Activated CD4-positive, alpha-beta memory T cell treated with anti-CD3 and anti-CD28 coated beads, Interleukin-2, amount 10 ng/mL, durations not matched to agents 7 days and 5 days (primary cell): Measurements from ENCODE around the gene MCF2L2. TPM values are rescaled to one million over a fixed set of nuclear protein-coding genes. Genes with fewer than 3 reads are reported as not detected.
"Not testable (repeated sequence)": the region's sequence is repeated elsewhere in the genome, so short reads cannot be mapped to it uniquely, and the experiment has no call there.

Source experiments
- CTCF ChIA-PET: fragments of 350-600 bp; sonication (Branson Sonifier 250); formaldehyde crosslinking; loops from one replicate; lab custom pipeline; 2021; ENCODE audit warnings: antibody characterized with exemption, inconsistent platforms; lab: Charles Lee
- POLR2A ChIA-PET: fragments of 350-600 bp; sonication (Branson Sonifier 250); formaldehyde crosslinking; loops from one replicate; lab custom pipeline; 2021; ENCODE audit warnings: antibody characterized with exemption; lab: Charles Lee
- DNase-seq: peaks from one replicate; pipeline ENCODE4 v3.0.0-alpha.2; 2020
- H3K27ac Mint-ChIP-seq: one replicate; pipeline ENCODE4 v1.8.0; 2021; ENCODE audit warnings: mild to moderate bottlenecking, mixed read lengths
- H3K27me3 Mint-ChIP-seq: one replicate; pipeline ENCODE4 v1.8.0; 2021; ENCODE audit warnings: mixed read lengths
- H3K36me3 Mint-ChIP-seq: one replicate; pipeline ENCODE4 v1.8.0; 2021; ENCODE audit warnings: low read depth, mixed read lengths
- H3K4me1 Mint-ChIP-seq: one replicate; pipeline ENCODE4 v1.8.0; 2021; ENCODE audit warnings: mixed read lengths
- H3K4me3 Mint-ChIP-seq: one replicate; pipeline ENCODE4 v1.8.0; 2021; ENCODE audit warnings: mild to moderate bottlenecking, mixed read lengths
- H3K9me3 Mint-ChIP-seq: one replicate; pipeline ENCODE4 v1.8.0; 2021; ENCODE audit warnings: mixed read lengths
- total RNA-seq, 2 experiments: library from RNA; stranded (reverse); gene quantifications; one replicate each; pipeline ENCODE4 v1.2.3, GENCODE V29; 2021

MCF2L2 gene
- total RNA-seq, 2 experiments from 2014 or later, result 6.6 to 7.0 TPM

DNA sequence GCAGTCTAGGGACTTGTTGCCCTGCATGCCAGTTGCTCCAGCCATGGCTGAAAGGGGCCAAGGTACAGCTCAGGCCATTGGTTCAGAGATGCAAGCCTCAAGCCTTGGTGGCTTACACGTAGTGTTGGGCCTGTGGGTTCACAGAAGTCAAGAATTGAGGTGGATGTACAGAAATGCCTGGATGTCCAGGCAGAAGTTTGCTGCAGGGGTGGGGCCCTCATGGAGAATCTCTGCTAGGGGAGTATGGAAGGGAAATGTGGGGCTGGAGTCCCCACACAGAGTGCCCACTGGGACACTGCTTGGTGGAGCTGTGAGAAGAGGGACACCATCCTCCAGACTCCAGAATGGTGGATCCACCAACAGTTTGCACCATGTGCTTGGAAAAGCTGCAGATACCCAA, 186.0 kb downstream of the MCF2L2 start:
- no peaks in the 10 kb centered on the region for H3K27me3 Mint-ChIP-seq
- peaks cover 24% of the 10 kb centered on the region for H3K36me3 Mint-ChIP-seq
- no peaks in the 10 kb centered on the region for H3K4me1 Mint-ChIP-seq
- POLR2A ChIA-PET, result no interaction called here
- no peak for DNase-seq
- peaks cover 27% of the 10 kb centered on the region for H3K9me3 Mint-ChIP-seq
- CTCF ChIA-PET, result no interaction called here
- H3K27ac Mint-ChIP-seq, result no peak overlapping the region
- no peak overlapping the region for H3K4me3 Mint-ChIP-seq

DNA sequence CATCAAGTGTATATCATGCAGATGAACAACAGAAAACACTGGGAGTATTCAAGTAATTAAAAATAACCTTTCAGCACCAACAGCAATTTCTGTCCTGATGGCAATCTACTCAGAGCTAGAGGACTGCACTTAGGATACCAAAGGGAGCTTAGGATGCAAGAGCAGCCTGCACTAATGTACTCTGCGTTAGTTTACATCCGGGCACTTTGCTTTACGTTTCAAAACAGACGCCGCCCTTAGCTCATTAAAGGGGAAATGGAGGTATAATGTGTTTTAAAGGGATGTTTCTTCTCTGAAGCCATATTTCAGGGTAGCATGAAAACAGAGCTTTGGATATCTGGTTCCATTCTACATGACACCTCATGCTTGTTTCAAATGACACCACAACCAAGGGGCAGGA, 189.4 kb downstream of the MCF2L2 start:
- H3K27me3 Mint-ChIP-seq, result no peaks in the 10 kb centered on the region
- peaks cover 24% of the 10 kb centered on the region for H3K36me3 Mint-ChIP-seq
- peaks cover 27% of the 10 kb centered on the region for H3K9me3 Mint-ChIP-seq
- CTCF ChIA-PET, result interaction anchor here (0.7 to 1.2 kb wide), 3 partner anchors 18 to 544 kb away, joined by 3 read pairs; no protein-coding TSS in a partner anchor
- H3K4me1 Mint-ChIP-seq, result no peaks in the 10 kb centered on the region
- POLR2A ChIA-PET, result no interaction called here
- no peak for DNase-seq
- no peak overlapping the region for H3K4me3 Mint-ChIP-seq
- no peak overlapping the region for H3K27ac Mint-ChIP-seq

DNA sequence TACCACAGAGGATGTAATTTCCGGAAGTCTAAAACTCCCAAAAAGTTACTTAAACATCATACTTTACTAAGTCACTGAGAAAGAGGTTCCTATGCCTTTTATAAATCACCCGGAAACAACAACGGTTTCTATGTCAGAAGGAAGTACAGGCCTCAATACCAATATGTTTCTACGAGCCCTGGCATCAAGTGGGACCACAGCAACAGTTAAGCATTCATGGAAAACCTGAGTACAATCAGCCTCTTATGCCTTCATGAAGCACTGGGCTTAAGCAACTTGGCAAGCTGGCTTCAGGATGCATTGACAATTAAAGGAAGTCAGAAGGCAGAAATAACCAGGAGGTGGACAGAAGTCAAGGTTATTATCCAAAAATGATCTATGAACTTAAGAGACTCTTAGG, 194.5 kb downstream of the MCF2L2 start:
- POLR2A ChIA-PET, result no interaction called here
- no peaks in the 10 kb centered on the region for H3K4me1 Mint-ChIP-seq
- no peaks in the 10 kb centered on the region for H3K9me3 Mint-ChIP-seq
- CTCF ChIA-PET, result no interaction called here
- H3K27me3 Mint-ChIP-seq, result no peaks in the 10 kb centered on the region
- DNase-seq, result no peak
- no peaks in the 10 kb centered on the region for H3K36me3 Mint-ChIP-seq
- H3K27ac Mint-ChIP-seq, result no peak overlapping the region
- H3K4me3 Mint-ChIP-seq, result no peak overlapping the region

DNA sequence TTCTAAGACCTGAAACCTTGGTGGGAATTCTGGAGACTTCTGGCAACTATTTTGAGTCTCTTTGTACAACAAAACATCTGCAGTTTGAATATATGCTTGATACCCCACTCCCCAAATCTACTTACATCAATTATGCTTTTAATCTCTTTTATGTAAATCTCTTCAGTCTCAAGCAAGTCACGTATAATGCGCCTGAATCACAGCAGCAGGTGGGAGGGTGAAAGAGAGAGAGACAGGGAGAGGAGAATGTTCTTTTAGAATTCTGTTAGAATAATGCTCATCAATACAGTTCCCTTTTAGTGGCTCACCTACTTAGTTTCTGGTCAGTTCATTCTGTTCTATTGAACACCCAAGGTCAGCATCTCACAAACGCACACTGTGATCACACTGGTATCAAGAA, 197.6 kb downstream of the MCF2L2 start:
- Mint-ChIP-seq H3K27ac (no peak overlapping the region), H3K4me3 (no peak overlapping the region), H3K27me3 (no peaks in the 10 kb centered on the region), H3K9me3 (no peaks in the 10 kb centered on the region), H3K36me3 (peaks cover 3% of the 10 kb centered on the region), H3K4me1 (no peaks in the 10 kb centered on the region)
- DNase-seq, result no peak
- ChIA-PET CTCF (no interaction called here), POLR2A (no interaction called here)

DNA sequence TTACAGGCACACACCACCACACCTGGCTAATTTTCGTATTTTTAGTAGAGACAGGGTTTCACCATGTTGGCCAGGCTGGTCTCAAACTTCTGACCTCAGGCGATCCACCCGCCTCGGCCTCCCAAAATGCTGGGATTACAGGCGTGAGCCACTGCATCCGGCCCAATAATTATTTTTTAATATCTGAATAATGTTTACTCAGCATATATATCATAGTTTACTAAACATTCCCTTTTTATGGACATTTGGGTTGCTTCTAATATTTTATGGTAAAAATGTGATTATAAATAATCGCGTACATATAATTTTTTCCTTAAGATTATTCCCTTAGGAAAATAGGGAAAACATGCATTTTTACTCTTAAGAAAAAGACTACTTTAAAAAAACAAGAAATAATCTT, 198.2 kb downstream of the MCF2L2 start:
- H3K4me1 Mint-ChIP-seq, CTCF ChIA-PET, H3K4me3 Mint-ChIP-seq, H3K27ac Mint-ChIP-seq, H3K9me3 Mint-ChIP-seq, POLR2A ChIA-PET, H3K27me3 Mint-ChIP-seq, H3K36me3 Mint-ChIP-seq, DNase-seq: not testable (repeated sequence)

DNA sequence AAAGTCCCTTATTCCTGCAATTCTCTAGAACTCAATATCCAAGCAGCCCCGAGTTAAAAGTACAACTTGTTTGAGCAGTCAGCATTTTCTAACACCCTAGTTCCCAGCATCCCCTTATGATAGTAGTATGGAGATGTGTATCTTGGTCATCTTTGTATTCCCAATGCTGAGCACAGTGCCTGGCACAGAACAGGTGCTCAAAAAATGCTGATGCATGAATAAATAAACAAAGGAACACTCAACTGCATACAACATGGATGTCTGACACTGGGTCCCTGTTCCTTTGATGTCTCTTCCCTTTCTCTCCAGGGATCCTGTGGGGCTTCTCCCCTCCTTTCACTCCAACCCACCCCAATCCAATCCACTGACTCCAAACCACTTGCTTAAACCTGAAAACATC, 199.2 kb downstream of the MCF2L2 start:
- peaks cover 3% of the 10 kb centered on the region for H3K36me3 Mint-ChIP-seq
- CTCF ChIA-PET, result no interaction called here

DNA sequence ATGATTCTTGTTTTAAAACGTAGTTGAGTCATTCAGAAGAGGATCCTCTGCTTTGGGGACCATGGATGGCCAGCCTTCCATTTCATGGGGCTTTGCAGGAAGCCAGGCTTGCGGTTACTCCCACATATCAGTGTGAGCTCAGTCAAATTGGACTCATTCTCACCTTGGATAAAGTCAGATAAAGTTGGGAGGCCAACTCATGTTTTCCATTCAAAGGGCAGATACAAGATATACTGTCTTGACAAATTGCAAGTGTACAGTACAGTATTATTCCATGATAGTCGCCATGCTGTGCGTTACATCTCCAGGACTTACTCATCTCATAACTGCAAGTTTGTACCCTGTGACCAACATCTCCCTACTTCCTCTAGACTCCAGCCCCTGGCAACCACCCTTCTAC, 200.8 kb downstream of the MCF2L2 start:
- H3K4me3 Mint-ChIP-seq, result no peak overlapping the region
- CTCF ChIA-PET, result no interaction called here

More for the DNA sequence above, 199.2 kb downstream of the MCF2L2 start:
- Mint-ChIP-seq H3K27ac (no peak overlapping the region), H3K4me3 (no peak overlapping the region), H3K27me3 (no peaks in the 10 kb centered on the region), H3K9me3 (no peaks in the 10 kb centered on the region), H3K4me1 (peaks cover 11% of the 10 kb centered on the region)
- DNase-seq, result no peak
- POLR2A ChIA-PET, result no interaction called here

DNA sequence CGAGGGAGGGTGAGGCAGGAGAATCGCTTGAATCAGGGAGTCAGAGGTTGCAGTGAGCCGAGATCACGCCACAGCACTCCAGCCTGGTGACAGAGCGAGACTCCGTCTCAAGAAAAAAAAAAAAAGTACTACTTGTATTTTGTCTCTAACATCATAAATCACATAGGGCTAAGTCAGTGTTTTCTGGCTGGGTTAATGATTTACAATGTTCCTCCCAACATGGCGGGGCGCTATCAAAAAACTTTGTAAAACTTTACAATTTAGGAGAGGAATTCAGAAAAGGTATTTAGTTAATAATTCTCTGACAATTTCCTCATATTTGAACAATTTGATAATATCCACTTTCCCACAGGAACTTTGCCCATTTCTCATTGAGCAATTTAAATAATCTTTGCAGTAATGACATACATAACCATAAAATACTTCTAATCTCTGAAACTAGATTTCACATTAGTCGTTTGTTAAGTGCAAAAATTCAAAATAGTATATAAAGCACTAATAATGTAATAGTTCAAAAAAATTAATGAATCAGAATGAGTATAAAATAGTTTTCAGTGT, 202.0 kb downstream of the MCF2L2 start:
- no peak for DNase-seq
- POLR2A ChIA-PET, result no interaction called here
- peaks cover 16% of the 10 kb centered on the region for H3K4me1 Mint-ChIP-seq
- no peak overlapping the region for H3K27ac Mint-ChIP-seq
- no peak overlapping the region for H3K4me3 Mint-ChIP-seq
- no peaks in the 10 kb centered on the region for H3K9me3 Mint-ChIP-seq
- CTCF ChIA-PET, result no interaction called here
- H3K27me3 Mint-ChIP-seq, result no peaks in the 10 kb centered on the region
- H3K36me3 Mint-ChIP-seq, result peaks cover 3% of the 10 kb centered on the region

More for the DNA sequence above, 200.8 kb downstream of the MCF2L2 start:
- POLR2A ChIA-PET, result no interaction called here
- Mint-ChIP-seq H3K4me1 (peaks cover 16% of the 10 kb centered on the region), H3K9me3 (no peaks in the 10 kb centered on the region), H3K27me3 (no peaks in the 10 kb centered on the region), H3K36me3 (peaks cover 3% of the 10 kb centered on the region), H3K27ac (no peak overlapping the region)
- DNase-seq, result no peak

DNA sequence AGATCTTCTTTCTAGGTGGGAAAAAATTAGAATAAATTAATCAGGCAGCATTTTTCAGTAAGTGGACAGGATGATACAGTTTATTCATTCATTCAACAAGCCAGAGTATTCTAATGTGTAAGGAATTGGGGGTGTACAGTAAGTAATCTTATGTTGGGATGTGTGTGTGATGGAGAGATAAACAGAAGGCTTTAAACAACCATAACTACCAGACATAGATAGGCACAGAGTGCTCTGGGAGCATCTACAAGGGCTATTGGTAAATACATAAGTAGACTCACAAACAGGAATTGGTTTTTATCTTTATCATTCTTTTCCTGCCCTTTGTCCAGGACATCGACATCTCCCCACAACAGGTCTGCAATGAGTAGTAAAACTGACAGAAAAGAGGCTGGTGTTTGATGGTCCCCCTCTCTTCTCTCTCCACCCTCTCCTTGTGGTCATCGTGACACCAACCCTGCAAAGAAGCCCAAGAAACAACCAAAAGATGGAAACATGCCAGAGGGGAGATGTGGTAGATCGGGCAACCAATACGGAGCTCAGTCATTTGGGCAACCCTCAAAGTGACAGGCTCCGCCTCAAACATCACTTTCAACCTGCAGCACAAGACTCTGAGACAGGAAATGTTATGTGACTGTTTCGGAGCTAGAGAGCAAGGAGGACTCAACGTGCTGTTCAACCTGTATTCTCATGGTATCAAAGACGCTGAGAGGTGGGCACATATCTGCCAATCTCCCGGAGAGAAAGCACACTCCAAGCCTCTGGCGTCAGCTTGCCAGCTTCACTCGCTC, 204.0 kb downstream of the MCF2L2 start:
- ChIA-PET POLR2A (interaction anchor here (0.9 kb wide), 1 partner anchor 29 kb away, joined by 3 read pairs; the partner anchor contains the start of gene B3GNT5), CTCF (no interaction called here)
- Mint-ChIP-seq H3K36me3 (peaks cover 3% of the 10 kb centered on the region), H3K4me3 (peak overlapping the region; percentile 5), H3K4me1 (peaks cover 16% of the 10 kb centered on the region), H3K27ac (no peak overlapping the region), H3K9me3 (no peaks in the 10 kb centered on the region), H3K27me3 (no peaks in the 10 kb centered on the region)
- DNase-seq, result peak; percentile 44

DNA sequence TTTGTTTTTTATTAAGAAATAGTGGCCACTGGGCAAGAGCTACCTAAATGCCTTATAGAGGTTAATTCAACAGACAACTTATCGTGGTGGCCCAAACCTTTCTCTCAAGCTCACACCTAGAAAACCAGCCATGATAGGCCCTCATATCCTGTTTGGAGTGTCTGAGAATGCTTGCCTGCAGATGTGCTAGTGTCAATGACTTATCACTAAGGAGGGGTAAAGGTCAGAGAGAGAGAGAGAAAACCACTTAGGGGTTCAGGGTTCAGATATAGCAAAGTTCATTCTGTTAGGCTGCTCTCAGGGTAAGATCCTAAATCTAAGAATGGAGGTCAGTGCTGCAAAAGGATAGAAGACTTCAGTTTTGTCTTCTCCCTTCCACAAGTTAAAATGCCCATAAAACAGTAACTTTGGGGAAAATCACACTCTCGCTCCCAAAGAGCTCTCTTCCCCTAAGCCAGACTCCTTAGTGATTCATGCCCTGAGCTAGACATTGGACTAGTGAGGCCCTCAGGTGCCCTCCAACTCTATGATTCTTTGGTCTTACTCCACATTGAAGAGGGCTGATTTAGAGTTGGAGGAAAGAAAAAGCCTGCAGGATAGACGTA, 205.7 kb downstream of the MCF2L2 start:
- Mint-ChIP-seq H3K4me1 (peaks cover 22% of the 10 kb centered on the region), H3K27me3 (no peaks in the 10 kb centered on the region), H3K4me3 (no peak overlapping the region), H3K36me3 (peaks cover 3% of the 10 kb centered on the region), H3K27ac (no peak overlapping the region), H3K9me3 (no peaks in the 10 kb centered on the region)
- ChIA-PET POLR2A (no interaction called here), CTCF (no interaction called here)
- DNase-seq, result no peak

DNA sequence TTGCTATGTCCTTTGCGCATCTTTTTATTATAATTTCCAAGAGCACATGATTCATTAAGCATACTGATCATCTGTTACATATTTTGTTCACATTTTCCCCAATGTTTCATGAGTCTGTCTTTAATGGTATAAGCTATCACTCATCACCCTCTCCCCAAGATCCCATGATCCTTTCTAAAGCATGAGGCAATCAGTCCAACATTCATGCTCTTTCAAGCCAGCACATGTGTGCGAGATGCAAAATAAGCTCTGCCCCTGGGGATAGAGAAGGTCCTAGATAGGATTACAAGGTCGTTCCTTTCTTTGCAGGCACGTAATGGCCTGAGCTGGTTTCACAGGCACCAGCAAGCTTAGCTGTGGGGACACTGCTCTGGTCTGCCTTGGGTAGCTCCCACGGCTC, 207.6 kb downstream of the MCF2L2 start:
- H3K4me3 Mint-ChIP-seq, result no peak overlapping the region
- no peaks in the 10 kb centered on the region for H3K27me3 Mint-ChIP-seq
- no peaks in the 10 kb centered on the region for H3K36me3 Mint-ChIP-seq
- CTCF ChIA-PET, result interaction anchor here (1.0 kb wide), 1 partner anchor 18 kb away, joined by 3 read pairs; no protein-coding TSS in a partner anchor
- POLR2A ChIA-PET, result no interaction called here
- no peak for DNase-seq
- peaks cover 24% of the 10 kb centered on the region for H3K4me1 Mint-ChIP-seq
- no peaks in the 10 kb centered on the region for H3K9me3 Mint-ChIP-seq
- no peak overlapping the region for H3K27ac Mint-ChIP-seq

DNA sequence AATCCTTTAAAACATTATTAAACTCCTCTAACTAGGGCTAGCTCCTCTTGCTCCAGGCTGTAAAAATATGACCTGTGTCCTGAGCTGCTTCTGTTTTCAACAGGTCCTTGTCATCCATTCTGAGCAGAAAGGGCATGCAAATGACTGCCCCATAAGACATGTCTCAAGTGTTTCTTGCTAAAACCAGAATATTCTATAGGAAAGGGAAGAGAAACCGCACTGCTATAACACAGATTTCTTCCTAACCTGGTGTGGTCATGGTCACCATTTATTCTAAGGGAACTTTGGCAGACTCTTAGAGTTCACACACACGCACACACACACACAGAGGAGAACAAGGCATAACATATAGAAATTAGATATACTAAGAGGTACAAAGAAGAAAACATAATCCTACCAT, 209.6 kb downstream of the MCF2L2 start:
- Mint-ChIP-seq H3K36me3 (no peaks in the 10 kb centered on the region), H3K27ac (no peak overlapping the region), H3K4me1 (peaks cover 9% of the 10 kb centered on the region), H3K9me3 (no peaks in the 10 kb centered on the region), H3K4me3 (no peak overlapping the region), H3K27me3 (no peaks in the 10 kb centered on the region)
- POLR2A ChIA-PET, result no interaction called here
- DNase-seq, result no peak
- CTCF ChIA-PET, result no interaction called here

DNA sequence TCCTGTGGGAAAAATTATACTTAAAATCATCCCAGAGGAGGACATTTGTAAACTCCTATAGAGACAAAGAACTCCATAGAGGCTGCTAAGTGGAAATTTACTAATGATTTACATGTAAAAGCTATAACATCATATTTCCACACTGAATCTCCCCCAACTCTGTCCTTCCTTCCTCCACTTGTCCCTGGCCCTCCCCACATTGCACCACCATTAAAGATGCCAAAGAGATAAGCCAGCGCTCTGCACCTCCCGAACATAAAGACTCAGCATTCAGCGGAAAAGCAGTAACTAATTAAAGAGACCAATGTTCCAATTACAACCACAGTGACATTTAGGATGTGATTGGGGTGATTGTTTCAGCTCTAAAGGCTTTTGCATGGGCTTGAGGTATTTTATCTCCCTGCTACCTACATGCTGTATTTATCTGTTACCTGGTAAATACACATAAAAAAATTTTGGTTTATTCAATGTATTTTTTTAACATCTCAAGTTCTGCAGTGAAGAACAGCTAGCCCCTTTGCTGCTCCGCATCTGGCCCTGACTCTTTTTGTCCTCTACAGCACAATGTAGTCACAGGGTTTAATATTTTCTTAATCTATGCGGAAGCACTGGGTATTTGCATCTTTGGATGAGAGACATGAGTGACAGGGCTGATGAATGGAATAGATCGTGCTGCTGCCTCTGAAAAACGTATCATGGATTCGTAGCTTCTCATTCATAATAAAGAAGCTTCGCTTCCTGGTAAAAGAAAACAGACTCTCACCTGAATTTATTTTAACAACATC, 210.7 kb downstream of the MCF2L2 start:
- H3K36me3 Mint-ChIP-seq, result no peaks in the 10 kb centered on the region
- ChIA-PET CTCF (no interaction called here), POLR2A (no interaction called here)
- no peak overlapping the region for H3K4me3 Mint-ChIP-seq
- DNase-seq, result no peak
- no peaks in the 10 kb centered on the region for H3K27me3 Mint-ChIP-seq
- peaks cover 7% of the 10 kb centered on the region for H3K4me1 Mint-ChIP-seq
- no peak overlapping the region for H3K27ac Mint-ChIP-seq
- no peaks in the 10 kb centered on the region for H3K9me3 Mint-ChIP-seq
